Spleen (tissue), 11 donors: ENCODE results near the gene LRRC75A. TPM values are rescaled to one million over a fixed set of nuclear protein-coding genes. Genes with fewer than 3 reads are reported as not detected.

Source experiments
- DNase-seq: peaks from one replicate; pipeline ENCODE4 v3.0.0-alpha.2; 2020
- H3K27ac ChIP-seq, 8 donors: fragments of 200-600 bp; sonication (generic) in 7 of 8; 1 replicate in 4 of 8; 2 replicates in 4 of 8; pipeline versions ENCODE4 v1.5.0 to v1.8.0; 2016 to 2021; ENCODE audit warnings: inconsistent platforms in 4 of 8, mild to moderate bottlenecking in 4 of 8, moderate library complexity in 1 of 8
- H3K27me3 ChIP-seq, 7 donors: fragments of 200-600 bp; sonication (generic) in 6 of 7; replicated peaks in 1 of 7; 1 replicate in 4 of 7; 2 replicates in 3 of 7; pipeline versions ENCODE4 v1.5.0 to v1.8.0; 2016 to 2021; ENCODE audit warnings: inconsistent platforms in 3 of 7, mild to moderate bottlenecking in 1 of 7
- H3K36me3 ChIP-seq, 6 donors: fragments of 200-600 bp; sonication (generic) in 5 of 6; 1 replicate in 4 of 6; 2 replicates in 2 of 6; pipeline versions ENCODE4 v1.5.0 to v1.8.0; 2016 to 2021; ENCODE audit warnings: inconsistent platforms in 2 of 6
- H3K4me1 ChIP-seq, 6 donors: fragments of 200-600 bp; sonication (generic) in 5 of 6; 1 replicate in 3 of 6; 2 replicates in 3 of 6; pipeline versions ENCODE4 v1.5.0 to v1.8.0; 2016 to 2021; ENCODE audit warnings: inconsistent platforms in 3 of 6
- H3K4me3 ChIP-seq, 8 donors: fragments of 200-600 bp; sonication (generic) in 7 of 8; 1 replicate in 4 of 8; 2 replicates in 4 of 8; pipeline versions ENCODE4 v1.5.0 to v1.8.0; 2016 to 2021; ENCODE audit warnings: inconsistent platforms in 4 of 8, mild to moderate bottlenecking in 4 of 8, moderate library complexity in 2 of 8
- H3K9me3 ChIP-seq, 8 donors: fragments of 200-600 bp; sonication (generic) in 7 of 8; 1 replicate in 4 of 8; 2 replicates in 4 of 8; pipeline versions ENCODE4 v1.5.0 to v1.8.0; 2016 to 2021; ENCODE audit warnings: inconsistent platforms in 4 of 8
- CTCF ChIP-seq, 11 experiments: fragments of 200-600 bp in 7 of 11; fragments of 450-650 bp in 4 of 11; sonication (generic) in 4 of 11; IDR thresholded peaks in 8 of 11; conservative IDR thresholded peaks in 3 of 11; 1 replicate in 7 of 11; 2 replicates in 4 of 11; pipeline versions ENCODE4 v1.4.0 to v1.8.0; 2016 to 2021; ENCODE audit warnings: antibody characterized with exemption in 11 of 11, inconsistent platforms in 4 of 11, mild to moderate bottlenecking in 1 of 11
- POLR2A ChIP-seq, 3 donors: fragments of 450-650 bp; IDR thresholded peaks; one replicate each; pipeline ENCODE4 v1.5.1; 2017; ENCODE audit warnings: antibody characterized with exemption in 3 of 3, mild to moderate bottlenecking in 1 of 3
- POLR2AphosphoS5 ChIP-seq, 3 donors: sonication (generic); formaldehyde crosslinking; IDR thresholded peaks; one replicate each; pipeline ENCODE4 v1.5.1; 2017; ENCODE audit warnings: antibody characterized with exemption in 3 of 3
- WGBS, 5 donors: extraction: QIAGEN DNeasy Blood & Tissue Kit in 3 of 5; methylation state at CpG; one replicate each; pipeline versions ENCODE4 v1.1.5 to v1.1.7; 2013 to 2018; 5-methylcytosine and 5-hydroxymethylcytosine counted together
- intact Hi-C: fragments of 100-400 bp; cut with DNase I; formaldehyde crosslinking; loops from one replicate; pipeline ENCODE4 v1.15.0; 2023; ENCODE audit warnings: low total_unique reads
- polyA plus RNA-seq, 3 donors: library from polyadenylated mRNA; stranded (reverse); fragments of 200-250 nt; gene quantifications; one replicate each; pipeline ENCODE4 v1.2.1, GENCODE V29; 2013
- total RNA-seq, 7 donors: library from RNA; depleted of rRNA in 3 of 7; stranded (reverse); fragments of >200 nt in 3 of 7; fragmentation: NEBNext Ultra II Directional in 4 of 7; extraction: Animal tissue kit (Norgen Biotek cat#: 25700) in 4 of 7; gene quantifications; one replicate each; pipeline versions ENCODE4 v1.1.0 to v1.2.1, GENCODE V29; 2016 to 2021
- donor health status: healthy with polysubstance abuse.
- donor health status: DM: no; HTN: no; CAD: no; lungs with moderate emphysema.
- donor health status: DM: no; HTN: no; CAD: no.
- donor health status: Bipolar disorder and iron deficiency.
- donor health status: healthy.
- donor health status: DM: no; HTN: no; CAD: no.
- donor health status: DM: yes; HTN: yes; CAD: no.

LRRC75A gene
- total and polyA plus RNA-seq, 10 donors: 4.2 to 26.4 (median 19.3) TPM

- DNase-seq: no peak
- H3K4me1 ChIP-seq: peaks cover 0 to 42% (median 14%) of the 10 kb centered on the region in 6 donors
- no peaks in the 10 kb centered on the region for H3K9me3 ChIP-seq
- intact Hi-C loops: no loop called here
- H3K36me3 ChIP-seq: no peaks in the 10 kb centered on the region
- H3K27ac ChIP-seq: peak overlapping the region in 7 of 8 donors; percentile 54 to 80 (median 66)
- WGBS, 5 donors: 44 to 74% (median 61%) methylated on average over 4 to 5 of the region's 5 CpGs
- TF ChIP-seq POLR2A (IDR thresholded peaks at IDR 0.05) (no peak), POLR2AphosphoS5 (IDR thresholded peaks at IDR 0.05) (peak in 2 of 3 donors; percentile 17 to 56)
- no peak overlapping the region for H3K4me3 ChIP-seq
- H3K27me3 ChIP-seq: no peaks in the 10 kb centered on the region
Observed at GRCh38 chr17:16477255-16477654, 14.7 kb downstream of the LRRC75A start.

DNA sequence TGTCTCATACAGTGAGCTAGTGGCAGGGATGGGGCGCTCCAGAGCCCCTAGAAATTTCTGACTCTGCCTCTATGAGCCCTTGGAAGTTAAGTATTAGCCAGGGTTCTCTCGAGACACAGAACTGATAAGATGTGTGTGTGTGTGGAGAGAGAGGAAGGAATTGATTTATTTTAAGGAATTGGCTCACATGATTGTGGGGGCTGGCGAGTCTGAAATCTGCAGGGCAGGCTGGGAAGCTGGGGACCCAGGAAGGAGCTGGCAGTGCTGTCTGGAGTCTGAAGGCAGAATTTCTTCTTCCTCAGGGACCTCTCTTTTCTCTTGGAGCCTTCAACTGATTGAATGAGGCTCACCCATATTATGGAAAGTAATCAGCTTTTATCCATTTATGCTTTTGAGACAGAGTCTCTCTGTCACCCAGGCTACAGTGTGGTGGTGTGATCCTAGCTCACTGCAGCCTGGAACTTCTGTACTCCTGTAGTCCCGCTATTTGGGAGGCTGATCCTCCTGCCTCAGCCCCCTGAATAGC lies 16.8 kb downstream of the LRRC75A start:
- intact Hi-C loops: no loop called here
- Histone ChIP-seq H3K4me3 (no peak overlapping the region), H3K27me3 (no peaks in the 10 kb centered on the region), H3K36me3 (no peaks in the 10 kb centered on the region), H3K27ac (no peak overlapping the region), H3K4me1 (peaks cover 0 to 54% (median 25%) of the 10 kb centered on the region in 6 donors), H3K9me3 (no peaks in the 10 kb centered on the region)
- no peak for TF ChIP-seq POLR2AphosphoS5 (IDR thresholded peaks at IDR 0.05)
- no peak for TF ChIP-seq POLR2A (IDR thresholded peaks at IDR 0.05)
- TF ChIP-seq CTCF (IDR thresholded peaks at IDR 0.05 in 8 of 11, conservative IDR thresholded peaks at IDR 0.05 in 3 of 11): no peak
- 69 to 87% (median 70%) methylated on average over 4 of the region's 4 CpGs for WGBS, 5 donors
- DNase-seq: no peak

- no peak for TF ChIP-seq POLR2A (IDR thresholded peaks at IDR 0.05)
- TF ChIP-seq CTCF (IDR thresholded peaks at IDR 0.05 in 8 of 11, conservative IDR thresholded peaks at IDR 0.05 in 3 of 11): no peak
- intact Hi-C loops: no loop called here
- WGBS, 5 donors: 85 to 89% (median 88%) methylated on average over 13 of the region's 13 CpGs
Observed at GRCh38 chr17:16474012-16474725, 17.8 kb downstream of the LRRC75A start.

DNA sequence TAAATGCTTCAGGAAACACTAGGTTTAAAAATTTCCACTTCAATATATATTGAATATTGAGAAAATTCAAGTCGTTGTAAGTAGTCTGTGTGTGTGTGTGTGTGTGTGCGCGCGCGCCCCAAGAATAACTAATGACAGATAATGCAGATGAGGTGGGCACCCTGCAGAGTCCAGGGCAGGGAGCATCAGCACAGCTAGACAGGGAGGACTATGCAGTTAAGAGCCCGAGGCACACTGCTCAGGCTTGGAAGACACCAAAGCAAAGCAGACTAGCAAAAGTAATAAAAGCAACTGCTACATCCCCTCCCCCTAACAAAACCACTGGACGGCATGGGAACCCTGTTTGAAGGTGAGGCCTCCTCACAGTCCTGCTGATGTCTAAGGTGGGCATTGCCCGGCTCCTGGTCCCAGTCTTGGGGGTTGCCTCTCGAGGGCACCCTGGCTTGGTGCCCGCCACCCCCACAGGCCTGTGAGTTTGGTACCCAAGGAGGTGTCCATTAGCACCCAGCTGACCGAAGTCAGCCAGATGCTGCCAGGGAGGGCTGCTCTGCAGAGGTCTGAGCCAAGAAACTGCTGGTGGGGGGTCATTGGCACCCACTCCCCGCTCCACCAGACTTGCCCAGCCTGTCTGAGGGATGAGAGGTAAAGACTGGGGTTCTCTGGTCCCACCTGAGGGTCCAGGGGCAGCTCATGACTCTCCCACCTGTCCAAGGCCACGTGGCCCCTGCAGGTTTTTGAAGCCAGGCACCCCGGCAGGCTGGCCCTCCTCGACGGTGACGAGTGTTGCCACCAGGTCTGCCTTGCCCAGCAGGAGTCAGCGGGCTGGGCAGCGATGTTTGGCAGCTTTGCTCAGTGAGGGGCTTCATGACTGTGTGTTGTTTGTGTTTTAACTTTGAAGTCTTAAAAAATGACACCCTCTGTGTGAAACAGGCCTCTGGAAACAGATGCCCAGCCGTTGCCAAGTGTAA lies 18.7 kb downstream of the LRRC75A start:
- Histone ChIP-seq H3K27me3 (no peaks in the 10 kb centered on the region), H3K27ac (peak overlapping the region in 2 of 8 donors; percentile 3 to 10), H3K36me3 (no peaks in the 10 kb centered on the region), H3K9me3 (no peaks in the 10 kb centered on the region), H3K4me3 (no peak overlapping the region), H3K4me1 (peaks cover 3 to 71% (median 36%) of the 10 kb centered on the region in 6 donors)
- intact Hi-C loops: no loop called here
- 88 to 90% (median 89%) methylated on average over 17 to 20 of the region's 20 CpGs for WGBS, 5 donors
- TF ChIP-seq POLR2AphosphoS5 (IDR thresholded peaks at IDR 0.05) (no peak), POLR2A (IDR thresholded peaks at IDR 0.05) (no peak), CTCF (IDR thresholded peaks at IDR 0.05 in 8 of 11, conservative IDR thresholded peaks at IDR 0.05 in 3 of 11) (no peak)
- DNase-seq: no peak

More at GRCh38 chr17:16474012-16474725, 17.8 kb downstream of the LRRC75A start:
- Histone ChIP-seq H3K36me3 (no peaks in the 10 kb centered on the region), H3K4me3 (no peak overlapping the region), H3K9me3 (no peaks in the 10 kb centered on the region), H3K4me1 (peaks cover 3 to 64% (median 32%) of the 10 kb centered on the region in 6 donors), H3K27ac (peak overlapping the region in 1 of 8 donors; percentile 17), H3K27me3 (no peaks in the 10 kb centered on the region)
- DNase-seq: no peak
